Adrenal gland (tissue), 5 donors: Measurements from ENCODE around the gene TNS3.

ENCODE experiments used
- POLR2A ChIP-seq, 2 donors: fragments of 450-650 bp; IDR thresholded peaks; one replicate each; pipeline ENCODE4 v1.6.1; 2017; ENCODE audit warnings: antibody characterized with exemption in 2 of 2, mild to moderate bottlenecking in 2 of 2, moderate library complexity in 1 of 2
- TF ChIP-seq, protein P1 (sequence below), 6 experiments: fragments of 450-650 bp in 4 of 6; fragments of 200-600 bp in 2 of 6; sonication (generic) in 1 of 6; IDR thresholded peaks; 1 replicate in 5 of 6; 2 replicates in 1 of 6; pipeline versions ENCODE4 v1.5.1 to v1.8.0; 2016 to 2021; ENCODE audit warnings: antibody characterized with exemption in 6 of 6, mild to moderate bottlenecking in 2 of 6, moderate library complexity in 1 of 6
- donor health status: DM: no; HTN: no; CAD: no.

DNA sequence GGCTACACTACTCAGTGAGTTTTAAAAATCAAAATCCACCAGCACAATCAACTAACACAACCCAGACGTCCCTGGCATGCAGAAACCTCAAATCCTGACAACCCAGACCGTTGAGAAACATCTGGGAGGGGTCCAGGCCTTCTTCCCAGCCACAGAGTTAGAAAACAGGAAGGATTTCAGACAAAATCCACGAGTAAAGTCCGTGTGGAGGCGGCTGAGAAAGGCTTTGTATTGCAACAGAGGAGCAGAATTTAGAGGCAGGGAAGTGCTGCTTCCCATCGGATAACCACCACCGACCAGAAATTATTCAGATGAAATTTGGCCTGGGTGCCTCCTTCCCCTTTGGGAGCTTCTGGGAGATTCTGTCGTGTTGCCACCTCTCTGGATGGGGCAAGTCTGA lies 61.5 kb downstream of the TNS3 start:
- TF ChIP-seq POLR2A (IDR thresholded peaks at IDR 0.05): no peak
- TF ChIP-seq, protein P1, sequence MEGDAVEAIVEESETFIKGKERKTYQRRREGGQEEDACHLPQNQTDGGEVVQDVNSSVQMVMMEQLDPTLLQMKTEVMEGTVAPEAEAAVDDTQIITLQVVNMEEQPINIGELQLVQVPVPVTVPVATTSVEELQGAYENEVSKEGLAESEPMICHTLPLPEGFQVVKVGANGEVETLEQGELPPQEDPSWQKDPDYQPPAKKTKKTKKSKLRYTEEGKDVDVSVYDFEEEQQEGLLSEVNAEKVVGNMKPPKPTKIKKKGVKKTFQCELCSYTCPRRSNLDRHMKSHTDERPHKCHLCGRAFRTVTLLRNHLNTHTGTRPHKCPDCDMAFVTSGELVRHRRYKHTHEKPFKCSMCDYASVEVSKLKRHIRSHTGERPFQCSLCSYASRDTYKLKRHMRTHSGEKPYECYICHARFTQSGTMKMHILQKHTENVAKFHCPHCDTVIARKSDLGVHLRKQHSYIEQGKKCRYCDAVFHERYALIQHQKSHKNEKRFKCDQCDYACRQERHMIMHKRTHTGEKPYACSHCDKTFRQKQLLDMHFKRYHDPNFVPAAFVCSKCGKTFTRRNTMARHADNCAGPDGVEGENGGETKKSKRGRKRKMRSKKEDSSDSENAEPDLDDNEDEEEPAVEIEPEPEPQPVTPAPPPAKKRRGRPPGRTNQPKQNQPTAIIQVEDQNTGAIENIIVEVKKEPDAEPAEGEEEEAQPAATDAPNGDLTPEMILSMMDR (IDR thresholded peaks at IDR 0.05): no peak
